Esophagus muscularis mucosa (tissue), 3 donors: ENCODE data around the gene RARB.

ENCODE experiments used
- CTCF ChIP-seq, 3 experiments: fragments of 200-600 bp in 2 of 3; fragments of 450-650 bp in 1 of 3; sonication (generic) in 2 of 3; IDR thresholded peaks; one replicate each; pipeline ENCODE4 v1.5.1; 2017 to 2019; ENCODE audit warnings: antibody characterized with exemption in 3 of 3, mild to moderate bottlenecking in 2 of 3, moderate library complexity in 1 of 3
- POLR2A ChIP-seq: fragments of 450-650 bp; IDR thresholded peaks from one replicate; pipeline ENCODE4 v1.6.1; 2017; ENCODE audit warnings: antibody characterized with exemption, moderate library complexity, mild to moderate bottlenecking, low read depth
- POLR2AphosphoS5 ChIP-seq, 2 donors: sonication (generic); formaldehyde crosslinking; IDR thresholded peaks; one replicate each; pipeline ENCODE4 v1.6.1; 2017; ENCODE audit warnings: antibody characterized with exemption in 2 of 2

- TF ChIP-seq CTCF (IDR thresholded peaks at IDR 0.05) (no peak), POLR2A (no peak), POLR2AphosphoS5 (IDR thresholded peaks at IDR 0.05) (no peak)
Measured at GRCh38 chr3:25527801-25528200, 99.7 kb downstream of the RARB start.
